Measurements from ENCODE around the gene CLSTN2. TPM values are rescaled to one million over a fixed set of nuclear protein-coding genes. Genes with fewer than 3 reads are reported as not detected.

The CLSTN2 gene
- total and polyA plus RNA-seq, 2 of the 4 experiments (the other 2 are of a cell fraction) = under 0.01 to 0.07 TPM

- H3K14ac ChIP-seq (replicated peaks; ENCODE audit: low read depth, low read length) = no peak overlapping the region
- H3K18ac ChIP-seq (ENCODE audit: low read depth, low read length) = no peak overlapping the region
- H3K56ac ChIP-seq (ENCODE audit: extremely low read depth, insufficient read depth, low read length) = no peak overlapping the region
- H2BK20ac ChIP-seq (ENCODE audit: low read depth, low read length) = no peak overlapping the region
- H4K91ac ChIP-seq (ENCODE audit: insufficient read depth, low read depth, low read length) = no peak overlapping the region
- no peaks in the 10 kb centered on the region for H3K9me1 ChIP-seq (ENCODE audit: insufficient read depth, low read length)
- H3K9me3 ChIP-seq (ENCODE audit: control insufficient read depth, insufficient read depth, low read length) = no peaks in the 10 kb centered on the region; the same call in 1 of the 2 replicates
- H2AFZ ChIP-seq (replicated peaks; ENCODE audit: low read length, poor library complexity) = no peak overlapping the region
- H4K8ac ChIP-seq (ENCODE audit: low read depth in 2 of 2, low read length in 2 of 2) = no peak overlapping the region
- no peak for DNase-seq
- no peak overlapping the region for H2AK9ac ChIP-seq (replicated peaks; ENCODE audit: low read depth, low read length, poor library complexity)
- no peaks in the 10 kb centered on the region for H3K79me1 ChIP-seq (ENCODE audit: low read depth in 1 of 2, low read length in 2 of 2)
- ChIA-PET POLR2A (ENCODE audit: unreplicated experiment) (no interaction called here), CTCF (no interaction called here)
- BruUV-seq (replicated peaks) = no TSS peak
- H4K20me1 ChIP-seq (ENCODE audit: insufficient read depth, low read length) = no peaks in the 10 kb centered on the region
- no peak overlapping the region for H3K4me3 ChIP-seq (ENCODE audit: insufficient read depth, low read depth, low read length)
- H3K4me2 ChIP-seq (ENCODE audit: low read depth, low read length) = no peak overlapping the region
- in situ Hi-C loops (cut with MboI; ENCODE audit: low sequenced_read_pairs) (no loop called here), intact Hi-C loops (cut with micrococcal nuclease) (no loop called here), dilution Hi-C loops (cut with HindIII; ENCODE audit: low sequenced_read_pairs, unreplicated experiment) (no loop called here)
- H3K4me1 ChIP-seq (ENCODE audit: control insufficient read depth, insufficient read depth, low read length) = no peaks in the 10 kb centered on the region
- no peak overlapping the region for H3K4ac ChIP-seq (ENCODE audit: low read depth, low read length)
- TF ChIP-seq MAFK (IDR thresholded peaks at IDR 0.05; ENCODE audit: low read depth, low read length) (no peak), MXI1 (IDR thresholded peaks at IDR 0.05; ENCODE audit: borderline replicate concordance, low read depth, low read length) (no peak), ELK1 (IDR thresholded peaks at IDR 0.05; ENCODE audit: borderline replicate concordance, low read depth, low read length) (no peak), RCOR1 (IDR thresholded peaks at IDR 0.05; ENCODE audit: insufficient replicate concordance, low read length) (no peak), POLR2A (IDR thresholded peaks at IDR 0.05; ENCODE audit: low read depth, low read length) (no peak), USF2 (IDR thresholded peaks at IDR 0.05; ENCODE audit: low read depth, low read length) (no peak), CTCF (conservative IDR thresholded peaks at IDR 0.05; ENCODE audit: low read depth, low read length) (no peak), CEBPB (IDR thresholded peaks at IDR 0.05; ENCODE audit: low read depth, low read length) (no peak), NFE2L2 (IDR thresholded peaks at IDR 0.05; ENCODE audit: low read depth, low read length) (no peak), SMC3 (IDR thresholded peaks at IDR 0.05; ENCODE audit: low read depth, low read length) (no peak), MAZ (IDR thresholded peaks at IDR 0.05; ENCODE audit: borderline replicate concordance, low read depth, low read length) (no peak), BHLHE40 (IDR thresholded peaks at IDR 0.05; ENCODE audit: low read depth, low read length) (no peak), CHD1 (IDR thresholded peaks at IDR 0.05; ENCODE audit: low read depth, low read length) (no peak), FOS (IDR thresholded peaks at IDR 0.05; ENCODE audit: low read depth, low read length) (no peak), RFX5 (IDR thresholded peaks at IDR 0.05; ENCODE audit: low read depth, low read length) (no peak), RAD21 (IDR thresholded peaks at IDR 0.05; ENCODE audit: low read length) (no peak)
- no peak overlapping the region for H2AK5ac ChIP-seq (ENCODE audit: low read depth, low read length)
- H3K36me3 ChIP-seq (ENCODE audit: control insufficient read depth, insufficient read depth, low read length) = no peaks in the 10 kb centered on the region
- H3K27me3 ChIP-seq (ENCODE audit: control insufficient read depth, insufficient read depth, low read length) = no peaks in the 10 kb centered on the region
- H4K5ac ChIP-seq (ENCODE audit: low read depth, low read length) = no peak overlapping the region
- H3K9ac ChIP-seq (ENCODE audit: low read depth, low read length) = no peak overlapping the region
- ATAC-seq (ENCODE audit: low read depth) = no peak
- H2BK5ac ChIP-seq (ENCODE audit: low read depth, low read length, poor library complexity, severe bottlenecking) = no peak overlapping the region
- no peak overlapping the region for H3K27ac ChIP-seq (ENCODE audit: insufficient read depth, low read length)
- H3K23ac ChIP-seq (ENCODE audit: low read depth, low read length) = no peak overlapping the region
- no peak overlapping the region for H2BK120ac ChIP-seq (ENCODE audit: low read depth, low read length)
- 40% methylated on average over 1 of the region's 4 CpGs; no CpG with 5 or more reads in 1 of the 2 experiments for WGBS, 2 experiments (ENCODE audit: extremely low coverage in 2 of 2, insufficient read length in 1 of 2)
- H2BK15ac ChIP-seq (ENCODE audit: low read depth, low read length) = no peak overlapping the region
Measured at GRCh38 chr3:140176526-140176925, 241.5 kb downstream of the CLSTN2 start.

All from IMR-90 (cell line).